Nephron (organoid): Measurements from ENCODE around the gene PKMYT1.

Source experiments
- H3K27ac Mint-ChIP-seq, 3 experiments: 2 replicates each; pipeline ENCODE4 v1.8.0; 2020; ENCODE audit warnings: mixed read lengths in 3 of 3, mild to moderate bottlenecking in 2 of 3, moderate library complexity in 1 of 3
- H3K27me3 Mint-ChIP-seq: 2 replicates; pipeline ENCODE4 v1.8.0; 2021; ENCODE audit warnings: low read depth, mild to moderate bottlenecking, moderate library complexity, mixed read lengths
- H3K36me3 Mint-ChIP-seq: 2 replicates; pipeline ENCODE4 v1.8.0; 2020; ENCODE audit warnings: low read depth, mixed read lengths
- H3K4me1 Mint-ChIP-seq: 2 replicates; pipeline ENCODE4 v1.8.0; 2020; ENCODE audit warnings: mixed read lengths
- H3K4me3 Mint-ChIP-seq, 3 experiments: 2 replicates each; pipeline ENCODE4 v1.8.0; 2020; ENCODE audit warnings: mild to moderate bottlenecking in 3 of 3, mixed read lengths in 3 of 3, moderate library complexity in 2 of 3
- H3K9me3 Mint-ChIP-seq: 2 replicates; pipeline ENCODE4 v1.8.0; 2020; ENCODE audit warnings: mixed read lengths
- CTCF ChIP-seq, 3 experiments: fragments of 200-600 bp; sonication (generic); IDR thresholded peaks; one replicate each; pipeline ENCODE4 v1.5.0; 2021; ENCODE audit warnings: antibody characterized with exemption in 3 of 3; ENCODE audit not compliant: unreplicated experiment in 3 of 3

PKMYT1 gene

GRCh38 chr16:2952679-2953078 is 27.6 kb downstream of the PKMYT1 start:
- no peak overlapping the region for H3K4me3 Mint-ChIP-seq
- no peak for TF ChIP-seq CTCF (IDR thresholded peaks at IDR 0.05; ENCODE audit: unreplicated experiment in 3 of 3)
- H3K27ac Mint-ChIP-seq: no peak overlapping the region
- H3K4me1 Mint-ChIP-seq: peaks cover 6% of the 10 kb centered on the region
- H3K27me3 Mint-ChIP-seq: no peaks in the 10 kb centered on the region
- H3K9me3 Mint-ChIP-seq: no peaks in the 10 kb centered on the region
- peaks cover 7% of the 10 kb centered on the region for H3K36me3 Mint-ChIP-seq

- no peaks in the 10 kb centered on the region for H3K9me3 Mint-ChIP-seq
- TF ChIP-seq CTCF (IDR thresholded peaks at IDR 0.05; ENCODE audit: unreplicated experiment in 3 of 3): no peak
- peaks cover 6% of the 10 kb centered on the region for H3K4me1 Mint-ChIP-seq
- no peak overlapping the region for H3K27ac Mint-ChIP-seq
- peaks cover 17% of the 10 kb centered on the region for H3K36me3 Mint-ChIP-seq
- H3K27me3 Mint-ChIP-seq: no peaks in the 10 kb centered on the region
- H3K4me3 Mint-ChIP-seq: no peak overlapping the region
Measured at GRCh38 chr16:2950773-2951172, 29.5 kb downstream of the PKMYT1 start.

GRCh38 chr16:2950353-2950724 is 29.9 kb downstream of the PKMYT1 start:
- H3K27ac Mint-ChIP-seq: no peak overlapping the region
- H3K4me1 Mint-ChIP-seq: peaks cover 6% of the 10 kb centered on the region
- peaks cover 17% of the 10 kb centered on the region for H3K36me3 Mint-ChIP-seq
- H3K4me3 Mint-ChIP-seq: no peak overlapping the region
- no peak for TF ChIP-seq CTCF (IDR thresholded peaks at IDR 0.05; ENCODE audit: unreplicated experiment in 3 of 3)
- H3K27me3 Mint-ChIP-seq: no peaks in the 10 kb centered on the region
- no peaks in the 10 kb centered on the region for H3K9me3 Mint-ChIP-seq

- no peak overlapping the region for H3K27ac Mint-ChIP-seq
- H3K36me3 Mint-ChIP-seq: peaks cover 17% of the 10 kb centered on the region
- H3K4me1 Mint-ChIP-seq: peaks cover 6% of the 10 kb centered on the region
- no peak overlapping the region for H3K4me3 Mint-ChIP-seq
- TF ChIP-seq CTCF (IDR thresholded peaks at IDR 0.05; ENCODE audit: unreplicated experiment in 3 of 3): no peak
- no peaks in the 10 kb centered on the region for H3K27me3 Mint-ChIP-seq
- no peaks in the 10 kb centered on the region for H3K9me3 Mint-ChIP-seq
Measured at GRCh38 chr16:2949705-2950352, 30.4 kb downstream of the PKMYT1 start.

GRCh38 chr16:2948807-2949704 is 31.2 kb downstream of the PKMYT1 start:
- Mint-ChIP-seq H3K4me3 (no peak overlapping the region), H3K27me3 (no peaks in the 10 kb centered on the region), H3K9me3 (no peaks in the 10 kb centered on the region), H3K27ac (no peak overlapping the region), H3K36me3 (peaks cover 17% of the 10 kb centered on the region), H3K4me1 (peaks cover 2% of the 10 kb centered on the region)
- TF ChIP-seq CTCF (IDR thresholded peaks at IDR 0.05; ENCODE audit: unreplicated experiment in 3 of 3): no peak
